SK-N-SH treated with all-trans-retinoic acid at 6 μM for 48 hours (cell line): ENCODE results near the gene NRARP.

Source experiments
- ATAC-seq: fragments of 200-7000 bp; cut with Tn5 transposase; 3 replicates; pipeline ENCODE4 v1.9.1; 2020; ENCODE audit warnings: mild to moderate bottlenecking, moderate library complexity
- ARNTL ChIP-seq: fragments of 450-650 bp; formaldehyde crosslinking; IDR thresholded peaks from 2 replicates; pipeline ENCODE4 v1.5.0; 2020; ENCODE audit warnings: low read depth, mild to moderate bottlenecking, moderate library complexity, borderline replicate concordance
- BACH2 ChIP-seq: fragments of 250-450 bp; sonication (Bioruptor Pico); IDR thresholded peaks from 2 replicates; pipeline ENCODE4 v1.9.0; 2021; ENCODE audit warnings: mild to moderate bottlenecking, borderline replicate concordance
- CREB5 ChIP-seq: fragments of 250-450 bp; sonication (Bioruptor Pico); IDR thresholded peaks from 2 replicates; pipeline ENCODE4 v1.5.1; 2020; ENCODE audit warnings: low read depth, mild to moderate bottlenecking, moderate library complexity
- CSDC2 ChIP-seq: fragments of 250-450 bp; sonication (Bioruptor Pico); IDR thresholded peaks from 2 replicates; pipeline ENCODE4 v1.5.0; 2020; ENCODE audit warnings: mild to moderate bottlenecking, moderate library complexity
- ESRRG ChIP-seq: fragments of 250-450 bp; sonication (Bioruptor Pico); IDR thresholded peaks from 2 replicates; pipeline ENCODE4 v1.6.1; 2021; ENCODE audit warnings: mild to moderate bottlenecking
- GLIS3 ChIP-seq: fragments of 250-450 bp; sonication (Bioruptor Pico); IDR thresholded peaks from 2 replicates; pipeline ENCODE4 v1.5.0; 2020; ENCODE audit warnings: mild to moderate bottlenecking, moderate library complexity
- OSR1 ChIP-seq: fragments of 250-450 bp; sonication (Bioruptor Pico); IDR thresholded peaks from 2 replicates; pipeline ENCODE4 v1.8.0; 2022; ENCODE audit warnings: moderate library complexity, mild to moderate bottlenecking, inconsistent platforms
- PATZ1 ChIP-seq: fragments of 250-450 bp; sonication (Bioruptor Pico); IDR thresholded peaks from 2 replicates; pipeline ENCODE4 v1.8.0; 2020; ENCODE audit warnings: mild to moderate bottlenecking, moderate library complexity, borderline replicate concordance
- POU6F1 ChIP-seq: fragments of 250-450 bp; sonication (Bioruptor Pico); IDR thresholded peaks from 2 replicates; pipeline ENCODE4 v1.8.0; 2021; ENCODE audit warnings: low read depth, mild to moderate bottlenecking, moderate library complexity, borderline replicate concordance
- PPARA ChIP-seq: fragments of 250-450 bp; sonication (Bioruptor Pico); IDR thresholded peaks from 2 replicates; pipeline ENCODE4 v1.5.0; 2020; ENCODE audit warnings: mild to moderate bottlenecking, borderline replicate concordance
- RARB ChIP-seq: fragments of 250-450 bp; sonication (Bioruptor Pico); IDR thresholded peaks from 2 replicates; pipeline ENCODE4 v1.8.0; 2021; ENCODE audit warnings: mild to moderate bottlenecking, moderate library complexity
- SNAI2 ChIP-seq: fragments of 250-450 bp; sonication (Bioruptor Pico); IDR thresholded peaks from 2 replicates; pipeline ENCODE4 v1.5.0; 2020; ENCODE audit warnings: mild to moderate bottlenecking, moderate library complexity
- TCF4 ChIP-seq: fragments of 250-450 bp; sonication (Bioruptor Pico); IDR thresholded peaks from 2 replicates; pipeline ENCODE4 v1.8.0; 2021; ENCODE audit warnings: mild to moderate bottlenecking, moderate library complexity, borderline replicate concordance
- TSHZ2 ChIP-seq: fragments of 250-450 bp; sonication (Bioruptor Pico); IDR thresholded peaks from 2 replicates; pipeline ENCODE4 v1.5.0; 2020; ENCODE audit warnings: mild to moderate bottlenecking, moderate library complexity
- ZFP3 ChIP-seq: fragments of 250-450 bp; sonication (Bioruptor Pico); IDR thresholded peaks from 2 replicates; pipeline ENCODE4 v1.5.0; 2020; ENCODE audit warnings: mild to moderate bottlenecking, moderate library complexity
- ZFP30 ChIP-seq: fragments of 450-650 bp; formaldehyde crosslinking; IDR thresholded peaks from 2 replicates; pipeline ENCODE4 v1.5.0; 2022; ENCODE audit warnings: mild to moderate bottlenecking, moderate library complexity
- ZNF565 ChIP-seq: fragments of 450-650 bp; formaldehyde crosslinking; conservative IDR thresholded peaks from 2 replicates; pipeline ENCODE4 v1.5.0; 2020; ENCODE audit warnings: low read depth, mild to moderate bottlenecking, moderate library complexity
- ZNF70 ChIP-seq: fragments of 450-650 bp; formaldehyde crosslinking; IDR thresholded peaks from 2 replicates; pipeline ENCODE4 v1.5.0; 2020; ENCODE audit warnings: mild to moderate bottlenecking, moderate library complexity
- ZNF8 ChIP-seq: fragments of 450-650 bp; formaldehyde crosslinking; IDR thresholded peaks from 2 replicates; pipeline ENCODE4 v1.5.0; 2020; ENCODE audit warnings: mild to moderate bottlenecking, moderate library complexity

Gene NRARP

GRCh38 chr9:137306066-137306849 is 4.2 kb upstream of the NRARP start:
- ATAC-seq, result no peak

GRCh38 chr9:137305798-137306065 is 3.7 kb upstream of the NRARP start:
- no peak for ATAC-seq
- TF ChIP-seq ZNF8 (CRISPR knock-in tag) (no peak), ZNF565 (CRISPR knock-in tag) (no peak), OSR1 (CRISPR knock-in tag) (no peak), PPARA (no peak), RARB (CRISPR knock-in tag) (no peak), TSHZ2 (no peak), ESRRG (CRISPR knock-in tag) (no peak), ARNTL (CRISPR knock-in tag) (no peak), CREB5 (CRISPR knock-in tag) (no peak), ZFP30 (CRISPR knock-in tag) (no peak), CSDC2 (CRISPR knock-in tag) (no peak), SNAI2 (CRISPR knock-in tag) (no peak), GLIS3 (CRISPR knock-in tag) (no peak), POU6F1 (no peak), PATZ1 (CRISPR knock-in tag) (no peak), ZFP3 (CRISPR knock-in tag) (no peak), TCF4 (CRISPR knock-in tag) (no peak), BACH2 (CRISPR knock-in tag) (no peak), ZNF70 (CRISPR knock-in tag) (no peak)

More at GRCh38 chr9:137306066-137306849, 4.2 kb upstream of the NRARP start:
- TF ChIP-seq POU6F1 (no peak), GLIS3 (CRISPR knock-in tag) (no peak), ZNF70 (CRISPR knock-in tag) (no peak), TSHZ2 (no peak), ARNTL (CRISPR knock-in tag) (no peak), ESRRG (CRISPR knock-in tag) (no peak), ZFP3 (CRISPR knock-in tag) (no peak), TCF4 (CRISPR knock-in tag) (no peak), ZFP30 (CRISPR knock-in tag) (no peak)
- TF ChIP-seq, all 23 proteins: peak for 0
